HG03103 (cell line): Measurements from ENCODE around the gene RARS2.
A peak's percentile ranks its signal among the peaks of the same experiment; 100 is the strongest.
"Not testable (repeated sequence)": the region's sequence is repeated elsewhere in the genome, so short reads cannot be mapped to it uniquely, and the experiment has no call there.

ENCODE experiments used
- ATAC-seq: cut with Tn5 transposase; IDR thresholded peaks from one replicate; pipeline ENCODE4 v1.9.1; 2021; ENCODE audit warnings: low read depth; ENCODE audit not compliant: unreplicated experiment

Gene RARS2

DNA sequence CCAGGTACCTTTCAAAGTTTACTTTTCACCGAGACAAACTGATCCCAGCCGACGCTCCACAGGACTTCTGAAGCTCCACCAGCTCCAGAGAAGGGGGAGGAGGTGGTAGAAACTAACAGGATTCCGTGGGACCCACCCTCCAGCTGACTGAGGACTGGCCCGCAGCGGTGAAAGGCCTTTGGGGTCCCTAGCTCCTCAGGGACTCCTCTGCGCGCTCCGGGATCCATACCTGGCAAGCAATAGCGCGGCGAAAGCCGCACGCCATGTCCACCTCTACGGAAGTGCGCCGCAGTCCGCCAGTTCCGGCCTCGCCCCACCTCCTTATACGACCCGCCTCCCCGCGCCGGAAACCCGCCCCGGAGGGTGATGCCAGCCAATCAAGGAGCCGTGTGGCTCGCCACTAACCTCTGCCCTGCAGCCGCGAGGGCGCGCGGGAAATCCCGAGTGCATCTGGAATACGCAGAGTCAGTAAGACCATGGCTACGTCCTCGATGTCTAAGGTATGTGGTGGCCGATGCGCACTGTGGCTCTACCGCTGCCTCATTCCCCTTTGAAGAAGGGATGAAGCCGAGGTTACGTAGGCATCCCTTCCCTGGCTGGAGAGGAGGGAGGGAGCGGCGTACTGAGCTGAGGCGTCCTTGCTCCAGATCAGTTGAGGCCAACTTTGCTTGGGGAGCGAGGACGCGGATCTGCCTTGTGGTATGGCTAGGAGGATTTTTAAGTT, at the start of gene RARS2, which contains the start of gene ORC3:
Gene RARS2 (minus strand): TSS at position 295 of the 724 bp plus-strand sequence. CDS start 30 bp downstream, at position 265.
Gene ORC3 (plus strand): TSS at position 443 of the 724 bp plus-strand sequence. CDS start 34 bp downstream, at position 477.
- peak; percentile 100 for ATAC-seq

DNA sequence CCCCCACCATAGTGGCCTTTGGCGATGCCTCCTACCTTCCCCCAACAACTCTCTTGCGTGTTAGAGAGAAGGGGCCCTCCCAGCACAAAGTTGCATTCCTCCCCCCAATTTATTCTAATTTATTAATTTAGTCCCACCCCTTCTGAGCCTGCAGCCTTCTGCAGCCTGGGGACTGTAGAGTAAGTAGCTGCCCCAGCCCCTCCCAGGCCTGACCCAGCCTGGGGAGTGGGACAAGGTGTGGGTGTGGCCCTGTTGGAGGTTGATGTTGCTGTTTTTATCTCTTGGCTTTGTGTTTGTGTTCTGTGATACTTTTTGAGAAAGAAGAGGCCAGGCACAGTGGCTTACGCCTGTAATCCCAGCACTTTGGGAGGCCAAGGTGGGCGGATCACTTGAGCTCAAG, 49.6 kb upstream of the RARS2 start:
- no peak for ATAC-seq

- ATAC-seq, result no peak
These were observed 47.3 kb upstream of the RARS2 start for GRCh38 chr6:87637106-87637505.

- ATAC-seq, result no peak
These were observed 46.5 kb upstream of the RARS2 start for GRCh38 chr6:87636315-87636714.

- no peak for ATAC-seq
These were observed 44.1 kb upstream of the RARS2 start for GRCh38 chr6:87633851-87634250.

DNA sequence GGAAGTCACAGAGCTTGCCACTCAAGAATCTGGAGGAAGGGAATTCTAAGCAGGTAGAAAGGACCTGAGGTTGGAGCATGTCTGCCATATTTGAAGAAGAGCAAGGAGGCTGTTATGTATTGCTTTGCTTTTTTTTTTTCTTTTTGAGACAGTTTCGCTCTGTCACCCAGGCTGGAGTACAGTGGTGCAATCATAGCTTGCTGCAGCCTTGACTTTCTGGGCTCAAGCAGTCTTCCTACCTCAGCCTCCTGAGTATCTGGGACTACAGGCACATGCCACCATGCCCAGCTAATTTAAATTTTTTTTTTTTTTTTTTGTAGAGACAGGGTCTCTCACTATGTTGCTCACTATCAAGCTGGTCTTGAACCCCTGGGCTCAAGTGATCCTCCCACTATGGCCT, 41.0 kb upstream of the RARS2 start:
- no peak for ATAC-seq

DNA sequence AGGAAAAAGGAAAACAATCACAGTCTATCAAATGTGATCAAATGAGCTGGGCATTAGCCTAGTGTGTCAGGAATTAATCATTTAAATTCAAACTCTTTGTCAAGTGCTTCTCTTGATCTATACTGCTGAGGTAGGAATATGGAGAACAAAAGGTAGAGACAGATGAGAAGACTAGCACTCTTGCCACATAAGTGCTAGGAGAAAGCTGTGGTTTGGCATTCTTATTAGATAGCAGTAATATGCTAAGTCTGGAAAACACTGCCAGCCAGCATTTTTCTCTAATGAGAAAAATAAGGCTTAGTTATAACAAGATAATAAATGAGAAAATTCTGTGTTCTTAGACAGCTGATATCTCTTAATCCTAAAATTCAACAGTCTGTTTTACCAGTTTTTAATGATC, 39.1 kb upstream of the RARS2 start:
- no peak for ATAC-seq

GRCh38 chr6:87628424-87628823, 38.6 kb upstream of the RARS2 start:
- no peak for ATAC-seq

GRCh38 chr6:87623248-87623647, 33.5 kb upstream of the RARS2 start:
- no peak for ATAC-seq

- no peak for ATAC-seq
These were observed 28.7 kb upstream of the RARS2 start for GRCh38 chr6:87618531-87618930.

GRCh38 chr6:87617405-87617804, 27.6 kb upstream of the RARS2 start:
- ATAC-seq, result no peak

- not testable (repeated sequence) for ATAC-seq
These were observed 23.2 kb upstream of the RARS2 start for GRCh38 chr6:87613018-87613417.

DNA sequence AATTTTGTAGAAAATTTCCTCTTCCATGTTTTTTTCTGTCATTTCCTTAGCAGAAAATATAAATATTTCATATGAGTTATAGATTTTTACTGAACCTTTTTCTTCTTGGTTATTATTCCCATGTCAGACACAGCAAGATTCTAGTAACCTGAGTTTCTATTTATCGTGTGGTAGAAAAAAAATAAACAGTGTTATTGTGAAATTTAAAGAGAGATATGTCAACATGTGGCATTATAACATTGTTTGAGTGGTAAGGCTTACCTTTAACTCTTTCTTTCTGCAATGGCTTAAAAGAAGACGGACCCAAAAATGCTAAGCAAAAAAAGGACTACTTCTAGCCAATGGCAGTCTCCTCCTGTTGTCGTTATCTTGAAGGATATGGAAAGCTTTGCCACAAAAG, 19.0 kb upstream of the RARS2 start:
- ATAC-seq, result no peak

GRCh38 chr6:87606199-87606598, 16.4 kb upstream of the RARS2 start:
- no peak for ATAC-seq

- no peak for ATAC-seq
These were observed 10.8 kb upstream of the RARS2 start for GRCh38 chr6:87600576-87600975.

DNA sequence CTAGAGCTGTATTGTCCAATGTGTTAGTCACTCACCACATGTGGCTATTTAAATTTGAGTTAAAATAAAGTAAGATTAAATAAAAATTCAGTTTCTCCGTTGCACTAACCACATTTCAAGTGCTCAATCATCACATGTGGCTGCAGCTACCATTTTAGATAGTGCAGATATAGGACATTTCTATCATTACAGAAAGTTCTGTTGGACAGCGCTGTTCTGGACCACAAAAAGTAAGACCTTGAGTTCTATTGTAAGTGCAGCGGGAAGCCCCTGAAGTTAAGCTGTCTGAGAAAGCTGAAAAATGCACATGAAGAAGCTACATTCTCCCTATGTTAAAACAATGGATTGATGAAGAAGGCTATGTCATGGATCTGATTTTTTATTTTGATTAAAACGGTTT, 1.2 kb upstream of the RARS2 start:
- ATAC-seq, result no peak

DNA sequence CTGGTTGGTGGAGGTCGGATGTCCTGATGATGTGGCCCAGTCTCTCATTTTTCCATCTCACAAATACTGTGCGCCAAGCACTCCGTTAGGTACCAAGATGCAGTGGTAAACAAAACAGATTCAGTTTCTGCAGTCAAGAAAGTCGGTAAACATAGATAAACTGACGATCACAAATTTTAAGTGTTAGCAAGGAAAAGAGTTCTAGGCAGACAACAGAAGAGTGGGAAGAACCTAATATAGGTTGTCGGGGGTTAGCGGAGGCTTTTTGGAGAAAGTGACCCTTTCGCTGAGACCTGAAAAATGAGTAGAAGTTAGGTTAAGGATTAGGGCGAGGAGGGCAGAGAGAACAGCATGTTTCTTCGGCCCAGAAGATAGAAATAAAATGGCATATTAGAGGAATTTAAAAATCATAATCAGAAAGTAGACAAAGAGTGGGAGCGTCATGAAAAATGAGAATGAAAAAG, 662 bp upstream of the RARS2 start:
- ATAC-seq, result no peak

DNA sequence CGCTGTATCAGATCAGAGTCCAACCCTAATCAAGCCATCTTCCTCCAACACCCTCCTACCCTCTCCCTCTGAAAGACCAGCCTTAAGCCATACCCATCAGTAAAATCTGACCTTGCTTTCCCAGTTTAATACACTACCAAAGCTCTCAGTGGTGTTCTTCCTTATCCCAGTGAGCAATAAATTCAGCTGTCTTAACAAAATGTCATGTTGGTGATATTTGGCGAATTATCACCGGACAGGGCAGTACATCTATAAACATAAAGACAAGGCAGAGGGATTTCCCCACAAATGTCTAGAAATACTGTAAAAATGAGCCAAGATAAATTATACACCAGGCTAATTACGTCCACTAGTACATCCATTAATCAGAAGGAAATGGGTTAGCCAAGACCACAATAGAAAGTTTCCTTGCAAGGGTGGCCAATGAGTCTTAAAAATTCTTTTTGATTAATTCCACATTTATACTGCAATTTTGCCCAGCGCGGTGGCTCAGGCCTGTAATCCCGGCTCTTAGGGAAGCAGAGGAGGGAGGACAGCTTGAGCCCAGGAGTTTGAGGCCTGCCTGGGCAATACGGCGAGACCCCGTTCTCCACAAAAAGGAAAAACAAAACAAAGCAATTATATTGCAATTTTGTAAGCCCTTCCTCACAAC, 905 bp downstream of the RARS2 start:
- ATAC-seq, result no peak

DNA sequence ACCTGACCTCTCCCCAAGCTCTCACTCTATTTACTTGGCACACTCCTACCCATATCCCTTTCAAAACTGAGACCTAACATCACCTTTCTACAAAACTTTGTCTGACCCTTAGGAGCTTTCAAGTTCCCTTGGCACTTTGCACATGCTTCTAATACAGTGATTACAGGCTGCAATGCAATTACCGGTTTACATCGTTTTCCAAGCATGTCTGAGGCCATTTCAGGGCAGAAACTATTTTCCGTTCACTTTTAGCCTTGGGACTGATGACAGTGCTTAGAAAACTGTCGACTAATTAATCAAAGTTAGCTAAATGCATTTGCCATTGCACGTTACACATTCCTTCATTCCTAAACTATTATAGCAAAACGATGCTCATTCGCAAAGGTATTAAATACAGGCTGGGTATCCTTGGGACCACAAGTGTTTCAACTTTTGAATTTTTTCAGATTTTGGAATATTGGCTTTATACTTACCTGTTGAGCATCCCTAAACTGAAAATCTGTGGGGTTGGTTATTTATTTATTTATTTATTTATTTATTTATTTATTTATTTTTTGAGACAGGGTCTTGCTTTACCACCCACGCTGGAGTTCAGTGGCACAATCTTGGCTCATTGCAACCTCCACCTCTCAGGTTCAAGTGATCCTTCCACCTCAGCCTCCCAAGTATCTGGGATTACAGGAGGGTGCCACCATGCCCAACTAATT, 3.3 kb downstream of the RARS2 start:
- no peak for ATAC-seq

- ATAC-seq, result no peak
These were observed 6.0 kb downstream of the RARS2 start for GRCh38 chr6:87583822-87584221.

DNA sequence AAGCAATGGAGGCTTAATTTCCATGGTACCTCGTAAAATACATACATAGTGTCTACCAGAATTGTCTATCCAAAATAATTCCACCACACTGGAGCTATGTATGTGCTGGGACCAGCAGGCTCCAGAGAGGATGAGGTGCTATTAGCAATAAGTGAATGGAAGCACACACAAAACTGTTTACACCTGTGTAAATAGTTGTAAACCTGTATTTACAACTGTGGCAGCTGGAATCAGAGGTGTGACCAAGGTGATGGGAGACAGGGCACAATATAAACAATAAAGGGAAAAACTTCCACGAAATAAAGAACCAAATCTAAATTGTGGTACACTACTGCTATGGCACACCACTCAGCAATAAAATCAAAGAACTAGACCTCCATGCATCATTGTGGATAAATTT, 14.4 kb downstream of the RARS2 start:
- ATAC-seq, result no peak
